IMR-90 (cell line): ENCODE data around the gene KICS2. TPM values are rescaled to one million over a fixed set of nuclear protein-coding genes. Genes with fewer than 3 reads are reported as not detected.

Experiments
- ATAC-seq: fragments of 200-7000 bp; cut with Tn5 transposase; 2 replicates; pipeline ENCODE4 v1.9.1; 2020; ENCODE audit warnings: low read depth, mild to moderate bottlenecking, moderate library complexity
- Bru-seq: library from RNA; stranded (reverse); fragments of 400-500 nt; gene quantifications from one replicate; lab custom pipeline; 2021; lab: Mats Ljungman, UMichigan
- BruChase-seq, 2 experiments: library from RNA; stranded (reverse); fragments of 400-500 nt; gene quantifications; one replicate each; lab custom pipeline; 2021; lab: Mats Ljungman, UMichigan
- BruUV-seq: library from RNA; stranded (reverse); fragments of 400-500 nt; replicated peaks from 2 replicates; lab custom pipeline; 2021; lab: Mats Ljungman, UMichigan
- CTCF ChIA-PET: fragments of 300-600 bp; formaldehyde crosslinking; extraction: SDS; loops from one replicate; lab custom pipeline; 2021; ENCODE audit warnings: antibody characterized with exemption; lab: Yijun Ruan, JAX
- POLR2A ChIA-PET: fragments of 300-600 bp; sonication (Branson Sonifier 250); formaldehyde crosslinking; loops from one replicate; lab custom pipeline; 2022; ENCODE audit warnings: antibody characterized with exemption; ENCODE audit not compliant: unreplicated experiment; lab: Charles Lee
- DNase-seq: peaks from one replicate; pipeline ENCODE4 v3.0.0; 2013
- H2AFZ ChIP-seq: replicated peaks from 2 replicates; pipeline ENCODE3; 2013; ENCODE audit warnings: low read length, mild to moderate bottlenecking; ENCODE audit not compliant: poor library complexity
- H2AK5ac ChIP-seq: 2 replicates; pipeline ENCODE4 v1.6.1; 2013; ENCODE audit warnings: low read depth, low read length, inconsistent platforms
- H2AK9ac ChIP-seq: replicated peaks from 2 replicates; pipeline ENCODE3; 2013; ENCODE audit warnings: mild to moderate bottlenecking, low read depth, low read length, moderate library complexity; ENCODE audit not compliant: poor library complexity
- H2BK120ac ChIP-seq: 2 replicates; pipeline ENCODE4 v1.6.1; 2013; ENCODE audit warnings: low read depth, low read length, inconsistent platforms
- H2BK15ac ChIP-seq: 3 replicates; pipeline ENCODE4 v1.6.1; 2013; ENCODE audit warnings: low read depth, low read length, inconsistent platforms
- H2BK20ac ChIP-seq: 2 replicates; pipeline ENCODE4 v1.6.1; 2013; ENCODE audit warnings: low read depth, mild to moderate bottlenecking, inconsistent platforms, low read length, moderate library complexity
- H2BK5ac ChIP-seq: 2 replicates; pipeline ENCODE4 v1.6.1; 2013; ENCODE audit warnings: mild to moderate bottlenecking, low read depth, low read length, inconsistent platforms; ENCODE audit not compliant: poor library complexity, severe bottlenecking
- H3K14ac ChIP-seq: replicated peaks from 2 replicates; pipeline ENCODE4 v1.6.1; 2013; ENCODE audit warnings: low read depth, low read length, inconsistent platforms
- H3K18ac ChIP-seq: 2 replicates; pipeline ENCODE4 v1.6.1; 2013; ENCODE audit warnings: low read depth, low read length, control low read depth
- H3K23ac ChIP-seq: 2 replicates; pipeline ENCODE4 v1.6.1; 2013; ENCODE audit warnings: low read depth, low read length, inconsistent platforms
- H3K27ac ChIP-seq: 2 replicates; pipeline ENCODE4 v1.5.1; 2013; ENCODE audit warnings: mild to moderate bottlenecking, control low read depth, low read length; ENCODE audit not compliant: insufficient read depth
- H3K27me3 ChIP-seq: 2 replicates; pipeline ENCODE4 v1.6.1; 2013; ENCODE audit warnings: low read length; ENCODE audit not compliant: control insufficient read depth, insufficient read depth
- H3K36me3 ChIP-seq: 2 replicates; pipeline ENCODE4 v1.6.1; 2013; ENCODE audit warnings: low read length, mixed read lengths; ENCODE audit not compliant: control insufficient read depth, insufficient read depth
- H3K4ac ChIP-seq: 2 replicates; pipeline ENCODE4 v1.6.1; 2013; ENCODE audit warnings: low read depth, low read length, inconsistent platforms
- H3K4me1 ChIP-seq: 2 replicates; pipeline ENCODE4 v1.6.1; 2013; ENCODE audit warnings: low read length, mixed read lengths; ENCODE audit not compliant: control insufficient read depth, insufficient read depth
- H3K4me2 ChIP-seq: 2 replicates; pipeline ENCODE4 v1.6.1; 2013; ENCODE audit warnings: low read depth, mild to moderate bottlenecking, control low read depth, low read length, moderate library complexity
- H3K4me3 ChIP-seq: 2 replicates; pipeline ENCODE4 v1.5.1; 2013; ENCODE audit warnings: low read depth, mild to moderate bottlenecking, control low read depth, low read length, moderate library complexity; ENCODE audit not compliant: insufficient read depth
- H3K56ac ChIP-seq: 2 replicates; pipeline ENCODE4 v1.6.1; 2013; ENCODE audit warnings: low read length, inconsistent platforms; ENCODE audit not compliant: insufficient read depth; ENCODE audit errors: extremely low read depth
- H3K79me1 ChIP-seq, 2 experiments: 2 replicates each; pipeline ENCODE4 v1.6.1; 2013; ENCODE audit warnings: low read length in 2 of 2, inconsistent platforms in 1 of 2, low read depth in 1 of 2
- H3K9ac ChIP-seq: 2 replicates; pipeline ENCODE4 v1.6.1; 2013; ENCODE audit warnings: low read depth, low read length, control low read depth
- H3K9me1 ChIP-seq: 2 replicates; pipeline ENCODE4 v1.6.1; 2013; ENCODE audit warnings: low read length, inconsistent platforms; ENCODE audit not compliant: insufficient read depth
- H3K9me3 ChIP-seq: 2 replicates; pipeline ENCODE4 v1.6.1; 2013; ENCODE audit warnings: low read length; ENCODE audit not compliant: control insufficient read depth, insufficient read depth
- H4K20me1 ChIP-seq: 2 replicates; pipeline ENCODE4 v1.6.1; 2013; ENCODE audit warnings: low read length, inconsistent platforms; ENCODE audit not compliant: insufficient read depth
- H4K5ac ChIP-seq: 2 replicates; pipeline ENCODE4 v1.6.1; 2013; ENCODE audit warnings: mild to moderate bottlenecking, low read depth, low read length, control low read depth
- H4K8ac ChIP-seq, 2 experiments: 2 replicates each; pipeline ENCODE4 v1.6.1; 2013; ENCODE audit warnings: low read depth in 2 of 2, low read length in 2 of 2, control low read depth in 1 of 2, inconsistent platforms in 1 of 2
- H4K91ac ChIP-seq: 2 replicates; pipeline ENCODE4 v1.6.1; 2013; ENCODE audit warnings: low read depth, low read length, inconsistent platforms; ENCODE audit not compliant: insufficient read depth
- BHLHE40 ChIP-seq: fragments of 150-350 bp; IDR thresholded peaks from 2 replicates; pipeline ENCODE4 v1.6.1; 2016; ENCODE audit warnings: mild to moderate bottlenecking, low read depth, low read length
- CHD1 ChIP-seq: IDR thresholded peaks from 2 replicates; pipeline ENCODE4 v1.6.1; 2012; ENCODE audit warnings: low read depth, low read length, improper control_type of control experiment
- CTCF ChIP-seq: conservative IDR thresholded peaks from 2 replicates; pipeline ENCODE4 v1.5.1; 2012; ENCODE audit warnings: mild to moderate bottlenecking, low read depth, low read length, improper control_type of control experiment
- ELK1 ChIP-seq: fragments of 150-350 bp; IDR thresholded peaks from 2 replicates; pipeline ENCODE4 v1.6.1; 2016; ENCODE audit warnings: low read depth, mild to moderate bottlenecking, low read length, moderate library complexity, borderline replicate concordance
- FOS ChIP-seq: fragments of 150-350 bp; IDR thresholded peaks from 2 replicates; pipeline ENCODE4 v1.6.1; 2016; ENCODE audit warnings: low read depth, low read length
- MAFK ChIP-seq: IDR thresholded peaks from 2 replicates; pipeline ENCODE4 v1.6.1; 2012; ENCODE audit warnings: low read depth, low read length, improper control_type of control experiment
- MXI1 ChIP-seq: IDR thresholded peaks from 2 replicates; pipeline ENCODE4 v1.6.1; 2012; ENCODE audit warnings: low read depth, mild to moderate bottlenecking, low read length, moderate library complexity, borderline replicate concordance
- POLR2A ChIP-seq: IDR thresholded peaks from 2 replicates; pipeline ENCODE4 v1.6.1; 2012; ENCODE audit warnings: mild to moderate bottlenecking, low read depth, low read length
- RAD21 ChIP-seq: IDR thresholded peaks from 2 replicates; pipeline ENCODE4 v1.6.1; 2012; ENCODE audit warnings: low read length, improper control_type of control experiment
- USF2 ChIP-seq: fragments of 150-350 bp; IDR thresholded peaks from 2 replicates; pipeline ENCODE4 v1.6.1; 2017; ENCODE audit warnings: mild to moderate bottlenecking, antibody characterized with exemption, low read length, low read depth
- WGBS, 2 experiments: methylation state at CpG; one replicate each; pipeline versions ENCODE4 v1.1.5 to v1.1.7; 2013; ENCODE audit warnings: missing lambda C conversion rate in 2 of 2; ENCODE audit not compliant: insufficient read length in 1 of 2; ENCODE audit errors: extremely low coverage in 2 of 2; 5-methylcytosine and 5-hydroxymethylcytosine counted together
- dilution Hi-C: fragments of 300-500 bp; cut with HindIII; formaldehyde crosslinking; loops from one replicate; pipeline ENCODE4 v1.14.3; 2018; ENCODE audit warnings: low sequenced_read_pairs; ENCODE audit not compliant: unreplicated experiment
- in situ Hi-C: fragments of 300-500 bp; cut with MboI; formaldehyde crosslinking; loops from 3 replicates; pipeline ENCODE4 v1.14.3; 2019; ENCODE audit warnings: low sequenced_read_pairs, inconsistent platforms, mixed read lengths
- intact Hi-C: fragments of 100-400 bp; cut with micrococcal nuclease; formaldehyde crosslinking; loops from 2 replicates; pipeline ENCODE4 v1.10.0; 2022
- long read RNA-seq: library from polyadenylated mRNA; unstranded; transcript quantifications from one replicate; pipeline ENCODE4 v2.0.0, GENCODE V29; 2021; ENCODE audit not compliant: unreplicated experiment
- polyA plus RNA-seq, 3 experiments: library from polyadenylated mRNA; depleted of rRNA; stranded (reverse); fragments of >200 nt; gene quantifications; 2 replicates each; pipeline ENCODE4 v1.2.3, GENCODE V29; 2012; ENCODE audit warnings: low replicate concordance in 1 of 3
- total RNA-seq: library from RNA; depleted of rRNA; stranded (reverse); fragments of >200 nt; gene quantifications from 2 replicates; pipeline ENCODE4 v1.2.3, GENCODE V29; 2012; rRNA removed

KICS2 gene
- total RNA-seq, result 5.6 and 6.1 TPM in 2 replicates
- 2.3 and 2.4 TPM in 2 replicates for polyA plus RNA-seq (2012; rRNA removed)
- polyA plus RNA-seq (2012; cell fraction: cytosol; rRNA removed), result 1.5 and 3.0 TPM in 2 replicates
- polyA plus RNA-seq (2012; cell fraction: nucleus; rRNA removed; ENCODE audit: low replicate concordance), result 1.5 and 2.2 TPM in 2 replicates
- Bru-seq, nascent RNA, result percentile 42 among the genes with signal in this experiment
- BruChase-seq, experiment 1, labeled RNA remaining after a 6-hour chase, result percentile 44 among the genes with signal in this experiment
- BruChase-seq, experiment 2, labeled RNA remaining after a 2-hour chase, result percentile 51 among the genes with signal in this experiment
- long read RNA-seq, full-length matches to known transcripts, result 2 of 3 reads
- long read RNA-seq, partial matches to known transcripts, result 0 of 3 reads
- long read RNA-seq, other reads (novel, unspliced or antisense), result 1 of 3 reads

GRCh38 chr12:64222009-64222765 lies at the start of gene KICS2:
KICS2 (minus strand) TSS chr12:64222296; CDS start chr12:64222237, 59 bp downstream.
- DNase-seq (peak; percentile 93), ATAC-seq (peak; percentile 93)
- peak within 1 kb of the TSS; percentile 98 for H2BK120ac ChIP-seq
- peak within 1 kb of the TSS; percentile 56 for H3K18ac ChIP-seq
- ChIA-PET POLR2A (interaction anchor here (0.6 kb wide), 1 partner anchor 164 kb away, joined by 3 read pairs; no protein-coding TSS in a partner anchor), CTCF (interaction anchor here (0.6 to 1.1 kb wide), 3 partner anchors 28 to 217 kb away, joined by 3 read pairs; no protein-coding TSS in a partner anchor)
- WGBS, 2 experiments, result 1% methylated on average over 46 of the region's 56 CpGs; no CpG with 5 or more reads in 1 of the 2 experiments
- H3K9me3 ChIP-seq, result no peaks in the 10 kb centered on the region
- peak within 1 kb of the TSS; percentile 92; the same call in 1 of the 2 replicates for H2BK20ac ChIP-seq
- H4K20me1 ChIP-seq, result no peaks in the 10 kb centered on the region
- peak within 1 kb of the TSS; percentile 81 for H4K91ac ChIP-seq
- peak within 1 kb of the TSS; percentile 67 for H3K4me3 ChIP-seq
- H3K27ac ChIP-seq, result peak within 1 kb of the TSS; percentile 77
- H3K79me1 ChIP-seq, result peaks cover 2 to 17% of the 10 kb centered on the region in 2 experiments; a peak in 3 of 4 replicates
- peak within 1 kb of the TSS; percentile 89 for H3K23ac ChIP-seq
- H3K9ac ChIP-seq, result peak within 1 kb of the TSS; percentile 71
- intact Hi-C loops (loop anchor here (10.0 kb wide), 2 partner anchors 107 to 1933 kb away; no protein-coding TSS in a partner anchor), in situ Hi-C loops (no loop called here), dilution Hi-C loops (no loop called here)
- H3K36me3 ChIP-seq, result no peaks in the 10 kb centered on the region
- H3K4me1 ChIP-seq, result no peaks in the 10 kb centered on the region; the same call in 1 of the 2 replicates
- peak within 1 kb of the TSS; percentile 87 for H4K5ac ChIP-seq
- H2AK5ac ChIP-seq, result peak within 1 kb of the TSS; percentile 76
- peak within 1 kb of the TSS; percentile 91 for H3K4me2 ChIP-seq
- peak within 1 kb of the TSS; percentile 91 for H3K4ac ChIP-seq
- peak within 1 kb of the TSS; percentile 61 for H2BK5ac ChIP-seq
- peak within 1 kb of the TSS; percentile 79; the same call in 2 of the 3 replicates for H2BK15ac ChIP-seq
- peak within 1 kb of the TSS; percentile 98 for H2AFZ ChIP-seq
- peak within 1 kb of the TSS; percentile 96 for H3K14ac ChIP-seq
- BruUV-seq, result no TSS peak
- peak within 1 kb of the TSS; percentile 32 to 93 for H4K8ac ChIP-seq
- peak within 1 kb of the TSS; percentile 97 for H2AK9ac ChIP-seq
- no peaks in the 10 kb centered on the region for H3K27me3 ChIP-seq
- H3K56ac ChIP-seq, result peak within 1 kb of the TSS; percentile 78; the same call in 1 of the 2 replicates
- H3K9me1 ChIP-seq, result peaks cover 3% of the 10 kb centered on the region; the same call in 1 of the 2 replicates
- TF ChIP-seq CTCF, result 0 out of 2 replicates have a peak, but pooled peaks have one; percentile 2
- peak; percentile 91 for TF ChIP-seq USF2
- TF ChIP-seq MAFK, result no peak
- no peak; the same call in none of the 2 replicates for TF ChIP-seq RAD21
- peak; percentile 99 for TF ChIP-seq MXI1
- peak; percentile 87 for TF ChIP-seq POLR2A
- no peak for TF ChIP-seq ELK1
- no peak for TF ChIP-seq CHD1
- 0 out of 2 replicates have a peak, but pooled peaks have one; percentile 8 for TF ChIP-seq FOS
- TF ChIP-seq BHLHE40, result peak; percentile 45; the same call in 1 of the 2 replicates
